ENCODE data around the gene RABGAP1L.

GRCh38 chr1:174160603-174161002 is 1.3 kb downstream of the RABGAP1L start:
- TF ChIP-seq POLR2A (IDR thresholded peaks at IDR 0.05; ENCODE audit: low read depth, low read length) (no peak), POLR2AphosphoS5 (IDR thresholded peaks at IDR 0.05; ENCODE audit: low read depth, low read length) (no peak), TAF1 (IDR thresholded peaks at IDR 0.05; ENCODE audit: borderline replicate concordance, low read depth, low read length) (no peak)

Data from GM12892 (cell line).